Measurements from ENCODE around the gene HSPA1L.
A peak's percentile ranks its signal among the peaks of the same experiment; 100 is the strongest.
"Not testable (repeated sequence)": the region's sequence is repeated elsewhere in the genome, so short reads cannot be mapped to it uniquely, and the experiment has no call there.

HSPA1L gene

GRCh38 chr6:31815025-31815838, at the start of gene HSPA1L, which contains the start of gene HSPA1A:
Gene HSPA1L (minus strand): TSS chr6:31815283. CDS start chr6:31811972, 3,311 bp downstream.
Gene HSPA1A (plus strand): TSS chr6:31815543. CDS start chr6:31815757, 214 bp downstream.
- peak; percentile 92 for DNase-seq (ENCODE audit: low spot score)

- DNase-seq (ENCODE audit: low spot score): no peak
Observed at GRCh38 chr6:31864818-31865204, 49.7 kb upstream of the HSPA1L start.

DNA sequence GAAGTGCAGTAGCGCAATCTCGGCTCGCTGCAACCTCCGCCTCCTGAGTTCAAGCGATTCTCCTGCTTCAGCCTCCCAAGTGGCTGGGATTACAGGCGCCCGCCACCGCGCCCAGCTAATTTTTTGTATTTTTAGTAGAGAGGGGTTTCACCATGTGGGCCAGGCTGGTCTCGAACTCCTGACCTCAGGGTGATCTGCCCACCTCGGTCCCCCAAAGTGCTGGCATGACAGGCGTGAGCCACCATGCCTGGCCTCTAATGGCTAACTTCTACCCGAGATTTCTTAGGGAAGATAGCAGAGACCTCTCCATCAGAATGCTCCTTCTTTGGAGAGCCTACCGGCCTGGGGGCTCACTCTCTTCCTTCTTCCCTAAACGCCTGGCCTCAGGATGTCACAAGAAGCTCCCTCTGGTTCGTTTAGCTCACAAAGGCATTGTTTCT, 49.1 kb upstream of the HSPA1L start:
- DNase-seq (ENCODE audit: low spot score): not testable (repeated sequence)

DNA sequence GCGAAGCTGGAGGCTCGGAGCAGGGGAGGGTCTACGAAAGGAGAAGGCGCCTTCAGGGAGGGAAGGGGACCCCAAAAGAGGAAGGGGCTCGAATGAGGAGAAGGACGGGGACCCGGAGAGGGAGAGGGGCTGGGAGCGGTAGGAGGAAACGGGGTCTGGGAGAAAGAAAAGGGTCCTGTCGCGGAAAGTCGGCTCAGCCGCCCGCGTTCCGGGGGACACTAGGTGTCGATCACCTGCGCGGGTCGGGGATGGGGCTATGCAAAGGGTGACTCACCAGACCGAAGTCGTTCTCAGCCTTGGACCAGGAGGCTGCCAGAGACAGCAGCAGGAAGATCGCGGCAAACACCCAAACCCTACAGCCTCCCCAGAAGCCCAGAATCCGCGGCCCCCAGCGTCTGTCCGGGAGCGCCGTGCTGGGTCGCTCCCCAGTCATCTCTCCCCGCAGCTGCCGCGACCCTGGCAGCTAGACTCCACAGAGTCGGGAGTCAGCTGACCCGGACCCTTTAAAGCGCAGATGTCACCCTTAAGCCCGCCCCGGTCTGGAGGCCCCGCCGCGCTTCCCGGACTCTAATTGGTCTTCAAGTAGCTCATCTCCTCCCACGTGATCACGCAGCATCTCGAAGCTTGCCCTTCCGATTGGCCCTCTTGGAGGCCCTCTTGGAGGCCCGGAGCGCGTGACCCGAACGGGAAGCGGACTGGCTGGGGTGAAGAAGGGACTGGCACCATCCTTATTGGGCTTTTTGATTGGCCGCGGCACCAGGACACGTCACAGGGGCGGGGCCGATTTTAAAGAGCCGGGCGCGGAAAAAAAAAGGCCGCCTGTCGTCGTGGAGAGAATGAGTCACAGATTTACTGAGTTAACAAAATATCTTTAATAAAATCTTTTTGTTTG, 47.5 kb upstream of the HSPA1L start, which contains the start of gene NEU1:
Gene NEU1 (minus strand): TSS at position 478 of the 892 bp plus-strand sequence. CDS start 45 bp downstream, at position 433.
- DNase-seq (ENCODE audit: low spot score): peak; percentile 99

GRCh38 chr6:31861919-31862343, 46.8 kb upstream of the HSPA1L start:
- no peak for DNase-seq (ENCODE audit: low spot score)

- no peak for DNase-seq (ENCODE audit: low spot score)
Observed at GRCh38 chr6:31861150-31861549, 46.1 kb upstream of the HSPA1L start.

- DNase-seq (ENCODE audit: low spot score): no peak
Observed at GRCh38 chr6:31860349-31860748, 45.3 kb upstream of the HSPA1L start.

DNA sequence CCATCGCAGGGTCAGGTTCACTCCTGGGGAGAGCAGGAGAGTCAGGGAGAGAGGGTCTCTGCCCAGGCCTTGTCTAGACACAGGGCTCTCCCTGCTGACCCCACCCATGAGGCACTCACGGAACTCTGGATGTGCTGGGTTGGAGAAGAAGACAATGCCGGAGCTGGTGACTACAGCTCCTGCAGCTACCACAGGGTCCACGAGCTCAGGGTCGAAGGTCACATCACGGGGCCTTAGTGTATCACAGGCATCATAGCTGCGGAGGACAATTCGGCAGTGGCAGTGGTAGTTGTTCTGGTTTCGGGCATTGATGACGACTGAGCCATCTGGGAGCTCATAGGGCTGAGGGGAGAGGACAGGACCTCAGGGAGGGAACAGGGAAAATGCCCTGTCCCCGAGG, 44.8 kb upstream of the HSPA1L start:
- DNase-seq (ENCODE audit: low spot score): no peak

- no peak for DNase-seq (ENCODE audit: low spot score)
Observed at GRCh38 chr6:31858707-31859106, 43.6 kb upstream of the HSPA1L start.

DNA sequence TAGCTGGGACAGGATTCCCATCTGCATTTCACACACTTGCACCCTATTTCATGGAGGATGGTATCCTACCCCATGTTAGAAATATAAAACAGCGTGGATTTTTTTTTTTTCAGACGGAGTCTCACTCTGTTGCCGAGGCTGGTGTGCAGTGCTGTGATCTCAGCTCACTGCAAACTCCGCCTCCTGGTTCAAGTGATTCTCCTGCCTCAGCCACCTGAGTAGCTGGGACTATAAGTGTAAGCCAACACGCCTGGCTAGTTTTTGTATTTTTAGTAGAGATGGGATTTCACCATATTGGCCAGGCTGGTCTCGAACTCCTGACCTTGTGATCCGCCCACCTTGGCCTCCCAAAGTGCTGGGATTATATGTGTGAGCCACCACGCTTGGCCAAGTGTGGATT, 42.7 kb upstream of the HSPA1L start:
- DNase-seq (ENCODE audit: low spot score): not testable (repeated sequence)

DNA sequence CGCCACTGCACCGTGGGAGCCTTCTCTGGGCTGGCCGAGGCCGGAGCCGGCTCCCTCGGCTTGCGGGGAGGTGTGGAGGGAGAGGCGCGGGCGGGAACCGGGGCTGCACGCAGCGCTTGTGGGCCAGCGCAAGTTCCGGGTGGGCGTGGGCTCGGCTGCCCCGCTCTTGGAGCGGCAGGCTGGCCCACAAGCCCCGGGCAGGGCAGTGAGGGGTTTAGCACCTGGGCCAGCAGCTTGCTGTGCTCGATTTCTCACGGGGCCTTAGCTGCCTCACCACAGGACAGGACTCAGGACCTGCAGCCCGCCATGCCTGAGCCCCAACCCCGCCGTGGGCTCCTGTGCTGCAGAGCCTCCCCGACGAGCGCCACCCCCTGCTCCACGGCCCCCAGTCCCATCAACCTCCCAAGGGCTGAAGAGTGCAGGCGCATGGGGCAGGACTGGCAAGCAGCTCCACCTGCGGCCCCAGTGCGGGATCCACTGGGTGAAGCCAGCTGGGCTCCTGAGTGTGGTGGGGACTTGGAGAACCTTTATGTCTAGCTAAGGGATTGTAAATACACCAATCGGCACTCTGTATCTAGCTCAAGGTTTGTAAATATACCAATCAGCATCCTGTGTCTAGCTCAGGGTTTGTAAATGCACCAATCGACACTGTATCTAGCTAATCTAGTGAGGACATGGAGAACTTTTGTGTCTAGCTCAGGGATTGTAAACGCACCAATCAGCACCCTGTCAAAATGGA, 37.1 kb upstream of the HSPA1L start:
- not testable (repeated sequence) for DNase-seq (ENCODE audit: low spot score)

DNA sequence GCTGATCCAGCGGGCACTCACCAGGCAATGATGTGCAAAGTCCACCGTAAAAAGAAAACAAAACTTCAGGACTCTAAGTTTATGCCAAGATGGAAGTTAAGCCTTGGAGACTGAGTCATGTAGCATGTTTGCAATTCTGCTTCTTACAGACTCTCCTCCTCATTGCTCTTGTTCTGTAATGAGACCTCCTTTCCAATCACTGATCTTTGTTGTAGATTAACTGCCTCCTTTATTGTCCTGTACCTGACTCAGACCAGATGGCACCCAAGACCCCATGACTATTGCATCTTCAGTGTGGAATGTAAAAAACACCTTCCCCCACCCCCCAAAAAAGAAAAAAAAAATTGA, 36.4 kb upstream of the HSPA1L start:
- no peak for DNase-seq (ENCODE audit: low spot score)

- no peak for DNase-seq (ENCODE audit: low spot score)
Observed at GRCh38 chr6:31850765-31851484, 35.8 kb upstream of the HSPA1L start.

GRCh38 chr6:31847276-31847978, 32.3 kb upstream of the HSPA1L start:
- no peak for DNase-seq (ENCODE audit: low spot score)

DNA sequence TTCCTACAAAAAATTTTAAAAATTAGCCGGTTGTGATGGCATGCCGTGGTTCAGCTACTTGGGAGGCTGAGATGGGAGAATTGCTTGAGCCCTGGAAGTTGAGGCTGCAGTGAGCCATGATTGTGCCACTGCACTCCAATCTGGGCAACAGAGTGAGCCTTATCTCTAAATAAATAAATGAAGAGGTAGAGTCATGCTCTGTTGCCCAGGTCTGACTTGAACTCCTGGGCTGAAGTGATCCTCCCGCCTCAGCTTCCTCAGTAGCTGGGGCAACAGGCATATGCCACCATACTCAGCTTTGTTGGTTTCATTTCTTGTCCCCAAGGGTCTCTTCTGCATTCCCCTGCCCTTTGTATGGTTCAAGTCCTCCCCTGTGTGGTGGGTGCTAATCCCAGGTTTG, 29.4 kb upstream of the HSPA1L start:
- DNase-seq (ENCODE audit: low spot score): no peak

GRCh38 chr6:31842053-31842452, 27.0 kb upstream of the HSPA1L start:
- DNase-seq (ENCODE audit: low spot score): no peak

- DNase-seq (ENCODE audit: low spot score): not testable (repeated sequence)
Observed at GRCh38 chr6:31839779-31840126, 24.7 kb upstream of the HSPA1L start.

- DNase-seq (ENCODE audit: low spot score): no peak
Observed at GRCh38 chr6:31838968-31839367, 23.9 kb upstream of the HSPA1L start.

- not testable (repeated sequence) for DNase-seq (ENCODE audit: low spot score)
Observed at GRCh38 chr6:31838114-31838553, 23.1 kb upstream of the HSPA1L start.

DNA sequence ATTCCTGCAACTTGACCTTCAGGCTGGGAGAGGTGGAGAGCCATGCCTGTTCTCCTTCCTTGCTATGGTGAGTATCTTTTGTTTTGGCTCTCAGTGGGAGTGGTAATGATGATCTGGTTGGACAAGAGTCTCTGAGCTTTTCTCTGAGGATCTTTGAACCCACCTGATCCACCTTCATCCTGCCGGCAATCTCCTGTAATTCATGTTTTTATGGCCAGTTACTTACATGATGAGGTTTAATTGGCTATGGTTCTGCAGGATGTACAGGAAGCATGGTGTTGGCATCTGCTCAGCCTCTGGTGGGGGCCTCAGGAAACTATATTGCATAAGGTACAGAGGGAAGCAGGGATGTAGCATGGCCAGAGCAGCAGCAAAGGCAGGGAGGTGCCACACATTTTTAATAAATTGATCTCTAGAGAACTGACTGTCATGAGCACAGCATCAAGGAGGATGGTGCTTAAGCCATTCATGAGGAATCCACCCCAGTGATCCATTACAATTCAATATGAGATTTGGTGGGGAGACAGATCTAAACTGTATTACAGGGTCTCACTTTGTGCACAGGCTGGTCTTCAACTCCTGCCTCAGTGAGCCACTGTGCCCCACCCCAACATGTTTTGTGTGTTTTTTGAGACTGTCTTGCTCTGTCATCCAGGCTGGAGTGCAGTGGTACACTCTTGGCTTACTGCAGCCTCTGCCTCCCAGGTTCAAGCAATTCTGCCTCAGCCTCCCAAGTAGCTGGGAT, 22.5 kb upstream of the HSPA1L start:
- DNase-seq (ENCODE audit: low spot score): no peak
